Fibroblast of peridontal ligament (primary cell): ENCODE data around the gene LTBP2.

Experiments used
- DNase-seq: peaks from one replicate; pipeline ENCODE4 v3.0.0-alpha.2; 2010; ENCODE audit errors: extremely low read depth

LTBP2 gene

DNA sequence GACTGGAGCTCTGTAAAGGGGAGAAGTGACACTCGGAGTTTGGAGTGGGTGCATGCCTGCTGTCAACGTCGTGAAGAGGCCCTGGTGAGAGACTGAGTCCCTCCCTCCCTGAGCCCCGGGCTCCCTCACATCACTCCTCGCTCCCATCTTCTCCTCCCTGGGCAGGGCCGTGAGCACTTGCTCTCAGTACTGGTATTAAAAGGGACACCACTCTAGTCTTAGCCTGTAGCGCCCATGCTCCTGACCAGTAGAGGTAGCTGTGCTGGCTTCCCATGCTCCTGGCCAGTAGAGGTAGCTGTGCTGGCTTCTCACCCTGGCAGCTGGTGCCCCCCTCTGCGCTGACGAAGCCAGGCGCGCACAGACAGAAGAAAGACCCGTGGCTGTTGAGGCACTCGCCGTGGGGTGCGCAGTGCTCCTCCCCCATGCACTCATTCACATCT is 103.7 kb downstream of the LTBP2 start:
- DNase-seq = no peak

DNA sequence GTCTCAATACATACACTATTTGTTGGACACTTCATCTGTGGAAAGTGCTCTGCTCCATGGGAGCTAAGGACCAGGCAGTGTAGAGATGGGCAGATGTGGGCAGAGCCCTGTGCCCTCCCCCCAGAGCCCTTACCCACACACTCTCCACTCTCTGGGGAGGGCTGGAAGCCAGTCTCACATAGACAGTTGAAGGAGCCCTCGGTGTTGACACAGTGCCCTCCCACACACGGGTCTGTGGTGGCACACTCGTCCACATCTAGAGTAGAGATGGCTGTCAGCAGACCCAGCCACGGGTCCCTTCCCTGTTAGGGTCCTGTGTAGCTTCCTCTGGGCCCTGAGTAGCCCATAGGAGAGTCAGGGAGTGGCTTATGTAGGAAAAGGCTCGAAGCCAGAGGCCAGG is 104.2 kb downstream of the LTBP2 start:
- DNase-seq = no peak

DNA sequence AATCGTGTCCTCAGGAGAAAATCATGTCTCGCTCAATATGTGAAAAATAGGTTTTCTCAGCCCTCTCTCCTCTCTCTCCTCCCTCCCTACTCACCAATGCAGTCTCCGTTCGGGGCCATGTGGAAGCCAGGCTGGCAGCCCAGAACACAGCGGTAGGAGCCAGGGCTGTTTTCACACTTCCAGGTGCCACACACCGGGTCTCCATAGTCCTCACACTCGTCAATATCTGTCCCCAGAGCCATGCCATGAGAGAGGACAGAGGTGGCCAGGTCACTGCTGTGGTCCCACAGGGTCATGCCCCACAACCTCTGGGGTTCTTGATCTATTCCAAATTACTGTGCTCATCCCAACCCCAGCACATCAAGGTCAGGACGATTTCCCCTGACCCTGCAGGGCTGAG is 105.0 kb downstream of the LTBP2 start:
- DNase-seq = no peak

DNA sequence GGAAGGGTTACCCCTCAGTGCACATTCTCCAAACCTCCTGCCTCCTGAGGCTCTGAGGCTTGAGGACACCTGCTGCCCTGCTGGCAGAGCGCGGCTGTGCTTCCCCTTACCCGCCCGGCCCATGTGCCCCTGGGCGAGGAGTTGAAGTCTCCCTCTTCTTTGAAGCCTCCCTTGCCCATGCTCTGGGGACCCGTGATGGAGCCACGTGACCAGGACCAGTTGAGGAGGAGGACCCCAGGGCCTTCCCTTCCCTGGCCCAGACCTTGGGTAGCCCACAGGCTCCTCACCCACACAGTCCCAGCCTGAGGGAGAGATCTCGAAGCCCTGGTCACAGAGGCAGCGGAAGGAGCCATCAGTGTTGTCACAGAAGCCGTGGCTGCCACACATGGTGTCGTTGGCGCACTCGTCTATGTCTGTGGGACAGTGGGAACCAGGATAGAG is 105.6 kb downstream of the LTBP2 start:
- no peak for DNase-seq

DNA sequence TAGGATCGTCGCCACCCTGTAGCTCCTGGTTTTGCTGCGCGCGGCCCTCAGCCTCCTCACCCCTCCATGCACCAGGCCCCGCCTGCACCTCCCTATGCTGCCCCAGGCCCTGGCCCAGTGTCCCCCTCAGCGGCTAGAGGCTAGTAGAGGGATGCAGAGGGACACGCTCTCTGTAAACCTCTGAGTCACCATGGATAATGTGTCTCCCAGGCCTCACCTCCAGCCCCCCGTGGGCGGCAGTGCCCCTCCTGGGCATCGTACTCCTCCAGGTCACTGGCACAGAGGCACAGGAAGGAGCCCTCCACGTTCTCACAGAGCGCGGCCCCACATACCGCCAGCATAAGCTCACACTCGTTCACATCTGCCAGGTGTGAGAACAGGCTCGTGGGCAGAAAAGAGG is 106.2 kb downstream of the LTBP2 start:
- DNase-seq = no peak

DNA sequence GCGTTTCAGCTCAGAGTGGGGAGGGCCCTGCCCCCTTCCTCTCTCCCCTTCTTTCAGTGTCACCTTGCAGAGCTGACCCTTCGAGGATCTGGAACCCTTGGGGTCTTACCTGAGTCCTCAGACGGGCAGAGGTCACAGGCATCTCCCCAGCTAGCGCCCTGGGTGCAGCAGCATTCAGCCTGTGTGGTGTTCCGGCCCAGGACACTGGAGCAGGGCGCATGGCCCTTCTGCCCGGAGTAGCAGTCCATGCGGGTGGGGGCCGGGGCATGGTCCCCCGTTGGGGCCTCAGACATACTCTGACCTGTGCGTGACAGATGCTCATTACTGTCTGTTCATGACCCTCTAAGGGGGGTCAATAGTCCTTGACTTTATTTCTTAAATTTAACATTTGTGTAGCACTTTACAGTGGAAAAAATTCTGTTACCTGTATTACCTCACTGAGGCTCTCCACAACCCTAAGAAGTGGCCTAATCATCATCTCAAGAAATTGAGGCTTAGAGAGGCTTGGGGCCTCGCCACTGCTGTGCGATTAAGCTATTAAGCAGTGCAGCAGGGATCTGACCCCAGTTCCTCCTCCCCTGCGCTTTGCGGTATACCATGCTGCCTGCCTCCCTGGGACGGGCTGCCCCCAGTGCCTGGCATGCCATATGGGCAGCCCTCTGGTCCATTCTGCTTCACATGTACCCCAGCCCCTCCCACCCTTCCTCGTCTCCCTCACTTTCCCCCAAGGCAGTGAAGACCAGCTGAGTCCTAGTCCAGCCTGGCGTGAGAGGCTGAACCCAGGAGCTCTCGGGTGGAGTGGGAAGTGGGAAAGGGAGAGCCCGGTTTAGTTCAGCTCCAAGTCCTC is 106.9 kb downstream of the LTBP2 start:
- DNase-seq = no peak

DNA sequence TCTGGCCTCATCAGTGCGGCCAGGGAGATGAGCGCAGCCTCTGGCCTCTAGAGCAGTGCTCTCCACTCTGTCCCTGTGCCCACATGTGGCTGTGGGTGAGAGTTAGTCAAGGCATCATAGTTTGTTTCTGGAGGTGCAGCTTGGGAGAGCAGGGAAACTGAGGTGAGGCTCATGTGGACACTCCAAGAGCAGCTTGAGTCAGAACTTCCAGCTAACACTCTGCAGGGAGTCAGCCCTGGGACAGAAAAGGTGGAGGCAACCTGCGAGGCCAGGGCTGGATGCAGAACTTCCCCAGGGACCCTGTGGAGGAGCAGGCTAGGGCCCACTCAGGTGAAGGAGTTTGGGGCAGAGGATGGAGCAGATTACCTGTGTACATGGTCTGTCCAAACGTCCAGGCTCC is 107.6 kb downstream of the LTBP2 start:
- no peak for DNase-seq

DNA sequence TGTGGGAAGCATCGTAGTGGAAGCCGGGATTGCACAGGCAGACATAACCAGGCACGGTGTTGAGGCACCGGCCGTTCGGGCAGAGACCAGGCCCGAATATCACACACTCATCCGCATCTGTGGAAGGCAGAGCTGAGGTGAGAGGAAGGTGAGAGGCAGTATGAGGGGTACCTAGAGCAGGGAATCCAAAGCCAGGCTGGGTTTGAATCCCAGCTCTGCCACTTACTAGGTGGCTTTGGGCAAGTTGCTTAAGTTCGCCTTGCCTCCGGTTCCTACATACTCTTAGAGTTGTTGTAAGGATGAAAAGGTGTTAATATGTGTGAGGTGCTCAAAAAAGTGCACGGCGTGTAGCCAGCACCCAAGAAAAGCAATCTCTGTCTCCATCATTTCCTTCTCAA is 108.1 kb downstream of the LTBP2 start:
- DNase-seq = no peak

DNA sequence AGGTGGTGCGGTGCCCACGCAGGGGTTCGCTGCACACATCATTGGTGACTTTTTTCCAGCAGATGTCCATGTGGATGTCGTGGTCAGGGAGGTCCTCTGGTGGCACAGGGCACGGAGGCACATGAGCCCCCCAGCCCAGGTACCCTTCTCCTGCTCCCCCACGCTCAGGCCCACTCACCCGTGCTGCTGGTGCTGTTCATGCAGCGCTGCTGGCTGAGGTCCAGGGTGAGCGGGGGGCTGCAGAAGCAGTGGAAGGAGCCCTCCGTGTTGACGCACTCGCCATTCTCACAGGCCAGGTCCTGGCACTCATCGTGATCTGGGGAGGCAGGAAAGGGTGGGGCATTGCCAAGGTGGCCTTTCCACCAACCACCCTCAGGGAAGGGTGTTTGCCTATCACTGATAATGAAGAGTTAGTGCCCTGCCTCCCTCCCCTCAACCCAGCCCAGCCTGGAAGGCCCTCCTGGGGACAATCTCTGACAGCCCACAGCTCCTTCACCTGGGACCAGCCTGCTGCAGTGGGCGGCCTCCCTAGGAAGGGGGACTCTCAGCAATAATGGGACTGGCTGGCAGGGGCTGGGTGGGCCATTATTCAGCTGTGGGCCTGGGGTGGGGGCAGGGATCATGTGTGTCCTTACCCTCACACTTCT is 108.6 kb downstream of the LTBP2 start:
- DNase-seq = no peak

DNA sequence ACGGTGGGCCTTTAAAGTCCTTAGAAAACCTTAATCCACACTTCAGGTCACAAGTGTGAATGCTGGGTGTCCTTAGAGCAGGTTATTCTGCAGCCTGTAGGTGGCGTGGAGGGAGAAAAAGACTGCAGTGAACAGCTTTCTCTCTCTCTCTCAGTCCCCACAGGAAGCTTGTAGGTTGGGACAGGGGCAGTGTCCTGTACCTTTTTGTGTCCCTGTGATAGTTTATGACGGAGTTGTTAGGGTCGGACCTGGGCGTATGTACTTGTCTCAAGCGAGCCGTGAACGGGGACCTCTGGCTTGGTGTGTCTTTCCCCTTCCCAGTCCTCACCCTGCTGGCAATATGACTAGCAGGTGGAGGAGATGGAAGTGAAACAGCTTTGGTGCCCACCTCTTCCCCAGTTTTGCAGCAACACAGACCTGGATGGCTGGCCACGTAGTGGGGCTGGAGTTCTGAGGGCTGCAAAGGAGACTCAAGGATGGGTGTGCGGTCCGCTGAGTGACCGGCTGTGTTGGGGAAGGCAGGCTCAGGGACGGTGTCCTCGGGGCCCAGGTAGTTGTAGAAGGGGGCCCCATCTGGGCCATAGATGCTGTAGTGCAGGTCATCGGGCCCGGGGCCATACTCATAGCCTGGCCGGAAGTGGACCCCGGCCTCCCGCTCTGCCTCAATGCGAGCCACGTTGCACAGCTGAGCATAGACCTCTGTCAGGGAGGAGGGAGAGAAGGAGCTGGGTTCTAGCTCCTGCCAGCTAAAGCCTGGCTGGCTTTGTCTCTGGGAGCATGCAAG is 109.6 kb downstream of the LTBP2 start:
- DNase-seq = peak; percentile 47

DNA sequence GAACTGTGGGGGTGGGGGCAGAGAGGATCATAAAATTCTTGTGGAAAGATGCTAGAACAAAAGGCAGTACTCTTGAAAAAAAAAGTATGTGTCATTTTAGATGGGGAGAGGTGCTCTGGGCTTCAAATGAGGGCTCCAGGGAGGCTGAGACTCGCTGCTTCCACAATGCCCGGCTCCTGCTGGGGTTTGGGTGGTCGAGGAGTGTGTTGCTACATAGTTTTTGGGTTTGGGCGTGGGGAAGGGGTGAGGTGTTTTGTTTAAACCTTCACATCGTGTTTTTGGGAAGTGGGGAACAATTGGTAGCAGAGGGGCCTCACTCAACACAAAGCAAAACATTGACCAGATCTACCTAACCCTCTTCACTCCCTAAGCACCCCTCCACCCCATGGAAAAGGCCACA is 110.3 kb downstream of the LTBP2 start:
- DNase-seq = no peak

DNA sequence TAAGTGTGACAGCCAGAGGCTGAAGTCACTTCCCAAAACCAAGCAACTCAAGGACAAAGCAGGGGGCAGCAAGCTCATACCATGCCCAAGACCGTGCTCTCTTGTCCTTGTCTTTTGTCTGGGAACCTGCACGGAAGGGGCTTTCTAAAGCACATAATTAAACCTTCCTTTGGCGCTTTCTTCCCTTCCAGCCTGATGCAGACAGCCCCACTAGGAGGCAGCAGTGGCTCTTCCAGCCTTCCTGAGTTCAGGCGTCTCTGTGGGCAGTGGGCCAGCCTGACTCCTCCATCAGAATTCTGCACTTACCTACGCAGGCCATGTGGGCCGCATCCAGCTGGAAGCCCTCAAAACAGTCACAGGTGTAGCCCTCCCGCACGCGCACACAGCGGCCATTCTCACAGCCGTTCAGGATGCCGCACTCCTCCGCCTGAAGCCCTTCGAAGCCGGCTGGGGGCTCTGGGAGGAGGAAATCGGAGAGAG is 110.9 kb downstream of the LTBP2 start:
- DNase-seq = peak; percentile 77

DNA sequence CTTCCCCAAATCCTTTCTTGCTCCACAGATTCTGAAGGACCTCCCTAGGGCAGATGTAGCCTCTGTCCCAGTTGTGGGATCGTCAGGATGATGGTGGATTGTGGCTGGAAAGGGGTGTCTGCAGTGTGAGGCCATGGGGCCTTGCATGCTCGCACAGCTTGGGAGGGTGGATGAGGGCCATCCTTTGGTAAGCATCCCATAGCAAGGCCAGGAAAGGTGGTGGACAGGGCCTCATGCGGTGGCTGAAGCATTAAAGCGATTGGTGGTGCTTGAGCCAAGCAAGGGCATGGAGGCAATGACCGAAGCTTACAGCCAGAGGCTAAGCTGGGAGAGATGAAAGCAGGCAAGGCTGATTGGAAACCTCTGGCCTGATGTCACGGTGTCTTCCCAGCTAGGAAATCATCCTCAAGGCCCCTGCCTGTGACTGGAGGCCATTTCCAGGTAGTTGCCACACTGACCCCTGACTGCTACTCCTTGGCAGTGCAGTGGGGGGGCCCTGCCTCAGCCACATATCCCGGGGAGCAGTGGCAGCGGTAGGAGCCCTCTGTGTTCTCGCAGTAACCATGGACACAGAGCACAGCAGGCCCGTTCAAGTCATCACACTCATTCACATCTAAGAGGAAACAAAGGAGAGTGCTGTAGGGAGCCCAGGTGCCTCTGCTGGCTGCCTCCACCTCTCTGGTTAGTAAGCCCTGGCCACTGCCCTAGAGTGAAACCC is 111.5 kb downstream of the LTBP2 start:
- DNase-seq = no peak

DNA sequence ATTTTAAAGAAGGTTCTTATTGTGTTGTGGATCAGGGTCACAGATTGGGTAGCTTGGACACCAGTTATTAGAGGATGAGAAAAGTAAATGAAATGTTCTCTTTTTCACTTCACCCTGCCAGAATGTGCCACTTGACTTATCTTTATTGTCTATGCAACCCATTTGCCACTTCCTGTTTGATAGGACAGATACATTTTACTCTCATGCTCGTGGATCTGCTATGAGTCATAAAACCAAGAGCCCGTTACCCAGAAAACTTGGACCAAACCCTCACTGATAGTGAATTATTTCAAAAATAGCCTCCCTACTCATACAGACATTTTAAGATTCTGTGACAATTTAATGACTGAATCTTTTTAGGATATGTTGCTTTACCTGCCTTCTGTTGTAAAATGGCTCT is 116.7 kb downstream of the LTBP2 start:
- DNase-seq = no peak

DNA sequence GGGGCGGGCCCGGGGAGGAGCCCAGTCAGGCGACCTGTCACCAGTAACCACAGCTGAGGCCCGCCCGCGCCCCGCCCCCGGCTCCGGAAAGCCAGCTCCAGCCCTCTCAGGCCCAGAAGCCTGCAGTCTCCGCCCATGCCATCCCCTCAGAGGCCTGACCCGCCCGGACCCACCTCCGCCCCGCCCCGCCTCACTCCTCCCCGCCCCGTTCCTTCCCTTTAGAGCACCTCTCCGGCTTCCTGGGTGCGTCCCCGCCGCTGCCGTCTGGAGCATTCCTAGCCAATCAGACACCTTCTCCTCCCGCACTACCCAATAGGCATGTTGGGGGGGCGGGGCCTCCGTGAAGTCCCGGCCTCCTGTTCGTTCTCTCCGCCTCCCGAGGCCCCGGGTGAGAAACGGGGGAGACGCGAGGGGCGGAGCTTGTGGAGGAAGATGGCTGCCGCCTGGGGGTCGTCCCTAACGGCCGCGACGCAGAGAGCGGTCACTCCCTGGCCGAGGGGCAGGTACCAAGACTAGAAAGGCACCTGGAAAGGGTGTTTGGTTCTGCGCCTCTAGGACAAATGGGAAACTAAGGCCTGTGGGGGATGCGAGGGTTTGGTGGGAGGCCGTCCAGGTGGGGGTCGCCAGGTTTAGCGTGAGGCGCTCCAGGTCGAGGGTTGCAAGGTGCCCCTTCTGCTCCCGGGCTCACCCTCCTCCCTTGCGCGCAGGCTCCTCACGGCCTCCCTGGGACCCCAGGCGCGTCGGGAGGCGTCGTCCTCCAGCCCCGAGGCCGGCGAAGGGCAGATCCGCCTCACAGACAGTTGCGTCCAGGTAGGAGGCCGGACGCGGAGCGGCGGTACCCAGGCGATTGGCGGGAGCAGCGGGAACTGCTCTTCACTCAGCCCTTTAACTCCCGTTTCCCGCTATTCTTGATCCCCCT is 118.4 kb downstream of the LTBP2 start, which contains the start of gene ISCA2:
Gene ISCA2 (plus strand): TSS at position 423 of the 919 bp plus-strand sequence. CDS start 10 bp downstream, at position 433.
- peak; percentile 98 for DNase-seq

DNA sequence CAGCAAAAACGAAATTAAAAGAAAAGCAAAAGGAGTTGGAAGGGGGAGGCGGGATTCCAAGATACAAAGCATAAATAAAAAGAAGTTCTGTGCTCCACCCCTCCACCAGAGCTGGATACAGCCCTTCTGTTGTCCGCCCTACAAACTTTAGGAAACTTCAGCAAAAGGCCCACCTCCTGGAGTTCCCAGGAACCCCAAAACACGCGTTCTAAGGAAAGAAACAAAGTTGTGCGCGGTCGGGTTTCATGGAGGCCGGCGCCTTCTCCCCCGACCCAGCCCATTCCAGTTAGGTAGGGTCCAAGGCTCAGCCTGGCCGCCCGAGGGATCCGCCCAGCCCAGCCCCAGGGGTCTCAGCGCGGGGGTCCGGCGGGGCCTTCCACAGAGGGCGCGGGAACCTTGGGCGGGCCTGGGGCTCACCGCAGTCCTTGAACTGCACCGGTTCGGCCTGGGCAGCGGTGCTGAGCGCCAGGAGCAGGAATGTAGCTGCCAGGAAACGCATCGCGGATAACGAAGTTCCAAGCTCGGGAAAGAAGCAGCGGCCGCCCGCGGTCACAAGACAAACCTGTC is 119.2 kb downstream of the LTBP2 start, which contains the start of gene NPC2:
Gene NPC2 (minus strand): TSS at position 530 of the 567 bp plus-strand sequence. CDS start 31 bp downstream, at position 499.
- DNase-seq = peak; percentile 30

DNA sequence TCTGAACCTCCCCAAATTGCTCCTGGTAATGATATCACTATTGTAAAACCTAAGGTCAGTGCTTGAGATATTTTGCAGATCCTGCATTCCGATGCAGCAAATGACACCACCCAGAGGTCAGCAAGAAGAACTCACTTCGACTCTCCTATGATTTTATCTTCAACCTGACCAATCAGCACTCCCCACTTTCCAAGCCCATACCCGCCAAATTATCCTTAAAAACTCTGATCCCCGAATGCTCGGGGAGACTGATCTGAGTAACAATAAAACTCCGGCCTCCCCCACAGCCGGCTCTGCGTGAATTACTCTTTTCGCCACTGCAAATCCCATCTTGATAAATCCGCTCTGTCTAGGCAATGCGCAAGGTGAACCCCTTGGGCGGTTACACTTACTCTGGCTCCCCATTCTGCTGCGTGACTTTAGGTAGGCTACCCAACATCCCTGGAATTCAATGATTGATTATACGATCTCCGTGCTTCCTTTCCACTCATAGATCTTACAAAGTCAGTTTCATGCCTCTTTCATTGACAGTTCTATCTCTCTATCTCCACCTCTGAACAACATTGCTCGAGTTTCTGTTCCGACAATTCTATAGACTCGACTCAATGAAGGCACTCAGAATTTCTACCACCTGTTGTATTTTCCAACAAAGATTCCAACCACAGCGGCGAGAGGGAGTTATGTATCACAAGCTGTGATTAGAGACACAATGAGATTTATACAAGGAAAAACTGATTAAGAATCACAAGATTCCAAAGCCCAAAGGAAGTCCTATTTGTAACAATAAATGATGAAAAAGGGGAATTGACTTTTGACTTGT is 119.9 kb downstream of the LTBP2 start:
- peak; percentile 71 for DNase-seq

DNA sequence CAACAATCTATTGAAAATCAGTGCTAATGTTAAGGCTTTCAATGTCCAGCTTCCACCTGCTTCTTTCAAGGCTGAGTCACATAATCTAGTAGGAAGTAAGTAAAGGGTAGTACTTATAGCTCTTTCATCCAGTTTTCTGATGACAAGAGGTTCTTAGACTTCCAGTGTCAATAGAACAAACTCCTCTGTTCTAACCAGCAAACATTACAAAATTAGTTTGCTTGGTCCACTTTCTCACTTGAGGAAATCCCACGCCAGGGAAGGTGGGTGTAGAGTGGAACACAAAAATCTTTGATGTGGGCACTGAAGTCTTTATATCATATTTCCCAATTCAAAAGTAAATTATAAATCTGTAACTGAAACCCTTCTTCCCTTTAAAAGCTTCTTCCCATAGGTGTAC is 121.6 kb downstream of the LTBP2 start:
- no peak for DNase-seq

DNA sequence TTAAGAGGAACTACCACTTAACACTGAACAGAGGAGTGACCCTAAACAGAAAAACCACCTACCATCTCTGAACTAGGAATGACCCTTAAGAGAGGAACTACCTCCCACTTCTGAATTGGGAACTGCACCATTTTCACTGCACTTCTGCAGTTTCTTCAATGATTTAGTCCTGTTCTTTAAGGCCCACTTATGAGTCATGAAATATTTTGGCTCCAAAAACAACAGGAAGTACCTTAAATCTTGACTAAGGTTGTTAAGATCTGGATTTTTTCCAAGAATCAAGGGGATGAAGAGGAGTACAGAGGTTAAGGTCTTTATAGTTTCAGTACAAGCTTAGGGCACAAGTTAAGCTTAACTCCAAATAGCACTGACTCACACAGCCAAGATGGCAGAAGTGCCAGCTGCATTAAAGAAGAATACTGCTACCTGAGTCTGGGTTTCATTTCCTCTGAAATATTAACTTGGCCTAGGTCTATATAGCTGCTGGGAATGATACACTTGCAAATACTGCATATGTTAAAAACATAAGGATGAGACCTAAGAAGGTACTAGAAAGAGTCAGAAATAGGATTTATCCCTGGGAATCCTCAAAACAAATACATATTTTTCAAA is 123.1 kb downstream of the LTBP2 start:
- DNase-seq = peak; percentile 26
